Measurements from ENCODE around the gene TAF1C. TPM values are rescaled to one million over a fixed set of nuclear protein-coding genes. Genes with fewer than 3 reads are reported as not detected.

The TAF1C gene
- total RNA-seq, 3 donors from 2014 or later (not counting 1 experiment from before 2014, with no cell fraction given) = 89.0 to 97.7 (median 91.9) TPM

DNA sequence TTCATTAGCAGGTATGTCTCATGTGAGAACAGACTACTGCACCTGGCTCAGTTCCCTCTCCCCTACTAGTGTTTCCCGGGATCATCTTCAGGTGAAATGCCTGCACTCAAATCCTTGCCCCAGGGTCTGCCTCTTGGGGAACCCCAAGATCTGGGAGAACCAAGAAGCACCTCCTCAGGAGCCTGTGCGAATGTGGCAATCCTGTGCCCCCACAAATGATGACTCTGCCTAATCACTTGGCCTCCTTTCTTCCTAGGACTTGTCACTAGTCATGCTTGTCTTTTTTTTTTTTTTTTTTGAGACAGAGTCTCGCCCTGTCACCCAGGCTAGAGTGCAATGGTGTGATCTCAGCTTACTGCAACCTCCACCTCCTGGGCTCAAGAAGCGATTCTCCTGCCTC is 25.8 kb upstream of the TAF1C start:
- Mint-ChIP-seq H3K36me3 (no peaks in the 10 kb centered on the region), H3K27me3 (ENCODE audit: low read depth in 2 of 2) (peaks cover 0 to 3% of the 10 kb centered on the region in 2 donors), H3K4me1 (no peaks in the 10 kb centered on the region), H3K4me3 (no peak overlapping the region), H3K9me3 (no peaks in the 10 kb centered on the region), H3K27ac (no peak overlapping the region)
- ATAC-seq (no peak), DNase-seq (no peak)
- no peaks in the 10 kb centered on the region for H3K9me3 ChIP-seq (ENCODE audit: control insufficient read depth, insufficient read depth, low read length)
- H3K27ac ChIP-seq (ENCODE audit: low read length) = no peak overlapping the region
- H3K36me3 ChIP-seq (ENCODE audit: control insufficient read depth, insufficient read depth, low read length) = no peaks in the 10 kb centered on the region
- H3K4me3 ChIP-seq (ENCODE audit: low read length) = no peak overlapping the region
- intact Hi-C loops (cut with micrococcal nuclease) = no loop called here
- H3K27me3 ChIP-seq (ENCODE audit: control insufficient read depth, insufficient read depth, low read length) = no peaks in the 10 kb centered on the region
- 86% methylated on average over 4 of the region's 4 CpGs for WGBS (ENCODE audit: insufficient coverage)
- TF ChIP-seq, protein P1, sequence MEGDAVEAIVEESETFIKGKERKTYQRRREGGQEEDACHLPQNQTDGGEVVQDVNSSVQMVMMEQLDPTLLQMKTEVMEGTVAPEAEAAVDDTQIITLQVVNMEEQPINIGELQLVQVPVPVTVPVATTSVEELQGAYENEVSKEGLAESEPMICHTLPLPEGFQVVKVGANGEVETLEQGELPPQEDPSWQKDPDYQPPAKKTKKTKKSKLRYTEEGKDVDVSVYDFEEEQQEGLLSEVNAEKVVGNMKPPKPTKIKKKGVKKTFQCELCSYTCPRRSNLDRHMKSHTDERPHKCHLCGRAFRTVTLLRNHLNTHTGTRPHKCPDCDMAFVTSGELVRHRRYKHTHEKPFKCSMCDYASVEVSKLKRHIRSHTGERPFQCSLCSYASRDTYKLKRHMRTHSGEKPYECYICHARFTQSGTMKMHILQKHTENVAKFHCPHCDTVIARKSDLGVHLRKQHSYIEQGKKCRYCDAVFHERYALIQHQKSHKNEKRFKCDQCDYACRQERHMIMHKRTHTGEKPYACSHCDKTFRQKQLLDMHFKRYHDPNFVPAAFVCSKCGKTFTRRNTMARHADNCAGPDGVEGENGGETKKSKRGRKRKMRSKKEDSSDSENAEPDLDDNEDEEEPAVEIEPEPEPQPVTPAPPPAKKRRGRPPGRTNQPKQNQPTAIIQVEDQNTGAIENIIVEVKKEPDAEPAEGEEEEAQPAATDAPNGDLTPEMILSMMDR (IDR thresholded peaks at IDR 0.05) = no peak
- H3K4me1 ChIP-seq (ENCODE audit: control insufficient read depth, insufficient read depth, low read length) = no peaks in the 10 kb centered on the region

DNA sequence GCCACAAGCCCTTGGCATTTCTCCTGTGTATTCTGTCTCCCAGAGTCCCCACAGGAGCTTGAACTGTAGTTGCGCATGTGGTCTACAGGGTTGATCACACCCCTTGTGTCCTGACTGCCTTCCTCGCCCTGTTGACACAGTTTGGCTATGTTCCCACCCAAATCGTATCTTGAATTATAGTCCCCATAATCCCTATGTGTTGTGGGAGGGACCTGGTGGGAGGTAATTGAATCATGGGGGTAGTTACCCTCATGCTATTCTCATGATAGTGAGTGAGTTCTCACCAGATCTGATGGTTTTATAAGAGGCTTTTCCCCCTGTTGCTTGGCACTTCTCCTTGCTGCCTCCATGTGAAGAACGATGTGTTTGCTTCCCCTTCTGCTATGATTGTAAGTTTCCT is 25.3 kb upstream of the TAF1C start:
- Histone ChIP-seq H3K36me3 (ENCODE audit: control insufficient read depth, insufficient read depth, low read length) (no peaks in the 10 kb centered on the region), H3K4me1 (ENCODE audit: control insufficient read depth, insufficient read depth, low read length) (no peaks in the 10 kb centered on the region), H3K27ac (ENCODE audit: low read length) (no peak overlapping the region), H3K9me3 (ENCODE audit: control insufficient read depth, insufficient read depth, low read length) (no peaks in the 10 kb centered on the region), H3K4me3 (ENCODE audit: low read length) (no peak overlapping the region), H3K27me3 (ENCODE audit: control insufficient read depth, insufficient read depth, low read length) (no peaks in the 10 kb centered on the region)
- intact Hi-C loops (cut with micrococcal nuclease) = no loop called here
- H3K4me3 Mint-ChIP-seq = no peak overlapping the region
- no peaks in the 10 kb centered on the region for H3K4me1 Mint-ChIP-seq
- no peaks in the 10 kb centered on the region for H3K9me3 Mint-ChIP-seq
- ATAC-seq = no peak
- no peak for DNase-seq
- WGBS (ENCODE audit: insufficient coverage) = 68% methylated on average over 4 of the region's 4 CpGs
- TF ChIP-seq, protein P1 (IDR thresholded peaks at IDR 0.05) = no peak
- no peaks in the 10 kb centered on the region for H3K36me3 Mint-ChIP-seq
- no peak overlapping the region for H3K27ac Mint-ChIP-seq
- peaks cover 0 to 3% of the 10 kb centered on the region in 2 donors for H3K27me3 Mint-ChIP-seq (ENCODE audit: low read depth in 2 of 2)

DNA sequence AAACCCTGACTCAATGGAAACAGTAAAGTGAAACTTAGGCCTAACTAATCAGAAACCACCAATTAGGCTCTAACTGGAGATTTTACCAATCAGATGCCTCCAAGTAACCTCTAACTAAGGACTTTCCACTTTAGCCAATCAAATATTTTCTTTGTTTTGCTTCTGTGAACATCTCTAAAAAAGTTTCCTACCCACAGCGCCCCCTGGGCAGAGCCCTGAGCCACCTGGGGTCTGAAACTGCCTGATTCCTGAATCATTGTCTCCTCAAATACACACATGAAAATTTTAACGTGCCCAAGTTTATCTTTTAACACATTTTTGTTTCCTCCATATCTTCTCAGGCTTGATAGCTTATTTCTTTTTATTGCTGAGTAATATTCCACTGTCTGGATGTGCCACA is 23.1 kb upstream of the TAF1C start:
- Mint-ChIP-seq H3K27me3 (ENCODE audit: low read depth in 2 of 2) (peaks cover 0 to 10% of the 10 kb centered on the region in 2 donors), H3K4me3 (no peak overlapping the region), H3K9me3 (no peaks in the 10 kb centered on the region), H3K4me1 (no peaks in the 10 kb centered on the region), H3K36me3 (no peaks in the 10 kb centered on the region), H3K27ac (no peak overlapping the region)
- no peak overlapping the region for H3K27ac ChIP-seq (ENCODE audit: low read length)
- H3K4me1 ChIP-seq (ENCODE audit: control insufficient read depth, insufficient read depth, low read length) = no peaks in the 10 kb centered on the region
- intact Hi-C loops (cut with micrococcal nuclease) = no loop called here
- H3K4me3 ChIP-seq (ENCODE audit: low read length) = no peak overlapping the region
- H3K27me3 ChIP-seq (ENCODE audit: control insufficient read depth, insufficient read depth, low read length) = no peaks in the 10 kb centered on the region
- ATAC-seq (no peak), DNase-seq (no peak)
- TF ChIP-seq, protein P1 (IDR thresholded peaks at IDR 0.05) = no peak
- H3K36me3 ChIP-seq (ENCODE audit: control insufficient read depth, insufficient read depth, low read length) = no peaks in the 10 kb centered on the region
- WGBS (ENCODE audit: insufficient coverage) = 84% methylated on average over 2 of the region's 2 CpGs
- no peaks in the 10 kb centered on the region for H3K9me3 ChIP-seq (ENCODE audit: control insufficient read depth, insufficient read depth, low read length)

DNA sequence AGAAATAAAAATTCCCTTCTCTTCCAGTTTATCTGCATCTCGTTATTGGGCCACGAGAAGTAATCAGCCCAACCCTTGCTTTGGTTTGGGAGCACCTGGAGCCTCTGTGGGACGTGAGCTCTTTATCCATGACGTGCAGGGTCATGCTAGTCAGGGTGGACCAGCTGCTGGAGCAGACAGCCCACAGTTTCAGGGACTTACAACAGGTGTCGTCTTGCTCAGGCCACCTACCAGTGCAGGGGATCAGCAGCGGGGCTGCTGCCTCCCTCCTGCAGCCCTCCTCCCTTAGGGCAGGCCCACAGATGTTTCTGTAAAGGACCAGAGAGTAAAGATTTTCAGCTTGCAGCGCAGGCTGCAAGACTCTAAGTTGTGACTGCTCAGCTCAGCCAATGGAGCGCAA is 21.0 kb upstream of the TAF1C start:
- WGBS (ENCODE audit: insufficient coverage) = 81% methylated on average over 8 of the region's 8 CpGs
- Mint-ChIP-seq H3K27me3 (ENCODE audit: low read depth in 2 of 2) (peaks cover 0 to 10% of the 10 kb centered on the region in 2 donors), H3K4me1 (no peaks in the 10 kb centered on the region), H3K4me3 (no peak overlapping the region), H3K27ac (no peak overlapping the region), H3K36me3 (no peaks in the 10 kb centered on the region), H3K9me3 (no peaks in the 10 kb centered on the region)
- no peak for DNase-seq
- Histone ChIP-seq H3K9me3 (ENCODE audit: control insufficient read depth, insufficient read depth, low read length) (no peaks in the 10 kb centered on the region), H3K27me3 (ENCODE audit: control insufficient read depth, insufficient read depth, low read length) (no peaks in the 10 kb centered on the region), H3K36me3 (ENCODE audit: control insufficient read depth, insufficient read depth, low read length) (no peaks in the 10 kb centered on the region), H3K4me1 (ENCODE audit: control insufficient read depth, insufficient read depth, low read length) (no peaks in the 10 kb centered on the region), H3K27ac (ENCODE audit: low read length) (no peak overlapping the region), H3K4me3 (ENCODE audit: low read length) (no peak overlapping the region)
- TF ChIP-seq, protein P1 (IDR thresholded peaks at IDR 0.05) = no peak
- no peak for ATAC-seq
- intact Hi-C loops (cut with micrococcal nuclease) = no loop called here

All from natural killer cell (primary cell).